ENCODE results near the gene ENPP4. TPM values are rescaled to one million over a fixed set of nuclear protein-coding genes. Genes with fewer than 3 reads are reported as not detected.

ENPP4 gene, protein sequence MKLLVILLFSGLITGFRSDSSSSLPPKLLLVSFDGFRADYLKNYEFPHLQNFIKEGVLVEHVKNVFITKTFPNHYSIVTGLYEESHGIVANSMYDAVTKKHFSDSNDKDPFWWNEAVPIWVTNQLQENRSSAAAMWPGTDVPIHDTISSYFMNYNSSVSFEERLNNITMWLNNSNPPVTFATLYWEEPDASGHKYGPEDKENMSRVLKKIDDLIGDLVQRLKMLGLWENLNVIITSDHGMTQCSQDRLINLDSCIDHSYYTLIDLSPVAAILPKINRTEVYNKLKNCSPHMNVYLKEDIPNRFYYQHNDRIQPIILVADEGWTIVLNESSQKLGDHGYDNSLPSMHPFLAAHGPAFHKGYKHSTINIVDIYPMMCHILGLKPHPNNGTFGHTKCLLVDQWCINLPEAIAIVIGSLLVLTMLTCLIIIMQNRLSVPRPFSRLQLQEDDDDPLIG
- total RNA-seq: 1 to 10 TPM; 5.1 to 5.4 TPM

DNA sequence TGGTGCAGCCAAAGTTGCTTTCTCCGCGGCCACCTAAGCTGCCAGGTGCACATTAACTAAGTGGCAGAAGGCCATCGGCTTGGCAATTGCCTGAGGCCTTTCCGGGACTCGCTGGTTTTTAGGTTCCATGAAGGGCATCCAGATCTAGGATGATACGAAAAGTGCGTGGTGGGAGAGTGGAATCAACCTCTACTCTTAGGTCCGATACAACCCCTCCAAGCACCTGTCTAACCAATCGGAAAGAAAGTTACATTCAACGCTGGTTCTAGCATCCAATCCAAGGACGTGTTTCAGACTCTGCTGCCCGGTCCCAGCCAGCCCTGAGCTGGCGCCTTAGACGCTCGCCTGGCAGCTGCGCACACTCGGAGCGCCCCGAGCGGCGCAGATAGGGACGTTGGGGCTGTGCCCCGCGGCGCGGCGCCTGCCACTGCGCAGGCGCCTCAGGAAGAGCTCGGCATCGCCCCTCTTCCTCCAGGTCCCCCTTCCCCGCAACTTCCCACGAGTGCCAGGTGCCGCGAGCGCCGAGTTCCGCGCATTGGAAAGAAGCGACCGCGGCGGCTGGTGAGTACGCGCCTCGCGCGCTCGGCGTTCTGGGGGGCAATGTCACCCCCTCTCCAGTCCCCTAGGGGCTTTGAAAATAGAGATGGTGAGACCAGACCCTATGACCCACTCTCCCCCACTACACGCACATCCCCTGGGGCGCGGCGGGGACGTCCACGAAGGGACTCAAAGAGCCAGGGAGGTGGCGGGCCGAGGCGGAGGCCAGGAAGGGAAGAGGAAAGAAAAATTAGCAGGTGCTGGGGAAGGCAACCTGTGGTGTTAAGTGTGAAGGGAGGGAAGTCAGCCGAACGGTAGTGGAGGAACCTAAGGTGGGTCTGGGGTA is at the start of gene ENPP4:
Gene ENPP4, plus strand, starts transcription at position 361 of the 883 bp plus-strand sequence. CDS start 9,595 bp downstream, outside the sequence.

DNA sequence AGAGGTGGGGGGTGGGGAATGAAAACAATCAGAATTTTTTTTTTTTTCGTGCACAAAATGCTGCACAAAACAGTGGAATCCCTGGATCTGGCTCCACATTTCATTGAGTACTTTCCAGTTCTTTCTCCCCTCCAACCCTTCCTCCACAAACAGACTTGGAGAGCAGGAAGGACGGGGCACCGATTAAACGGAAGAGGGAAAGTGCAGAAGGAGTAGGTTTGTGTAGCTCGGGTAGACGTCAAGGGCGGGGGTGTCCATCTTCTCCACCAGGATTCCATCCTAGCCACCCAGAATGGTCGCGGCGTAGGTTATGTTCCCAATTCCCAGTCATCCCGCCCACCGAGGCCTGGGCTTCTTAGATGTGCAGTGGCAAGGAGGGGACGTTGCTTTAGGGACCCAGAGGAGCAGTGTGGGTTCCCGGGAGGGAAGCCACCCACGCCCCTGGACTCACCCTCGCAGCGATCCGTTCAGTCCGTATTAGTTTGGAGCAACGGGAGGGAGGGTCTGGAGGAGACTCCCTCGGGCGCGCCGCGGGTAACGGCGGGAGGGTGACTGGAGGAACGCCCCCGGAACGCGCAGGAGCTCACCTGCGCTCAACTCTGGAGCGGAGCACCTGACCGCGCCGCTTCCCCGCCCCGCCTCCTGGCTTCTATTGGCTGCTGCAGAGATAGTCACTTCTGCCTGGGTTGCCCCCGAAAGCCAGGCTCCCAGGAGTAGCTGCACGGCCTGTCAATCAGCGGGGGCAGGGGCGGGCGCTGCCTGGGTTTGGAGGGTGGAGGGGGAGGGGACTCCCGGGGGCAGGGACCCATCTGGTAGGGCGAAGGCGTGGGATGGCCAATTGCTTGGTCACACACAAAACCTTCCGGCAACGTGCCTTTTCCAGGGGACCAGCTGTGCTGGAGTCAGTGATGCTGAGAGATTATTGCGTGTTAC is 40.8 kb downstream of the ENPP4 start, which contains the start of gene ENPP5:
Gene ENPP5, minus strand, starts transcription at position 624 of the 933 bp plus-strand sequence. CDS start 2,718 bp downstream, outside the sequence.

Other genes starting within 250 kb of the ENPP4 start
- 1 to 10 TPM; 4.5 to 5.4 TPM for gene CLIC5, start 114.1 kb upstream of the ENPP4 start, total RNA-seq
- under 1 TPM in 1 of 2 experiments, not detected in 1; 0.08 TPM for gene ENPP5, start 41.0 kb downstream of the ENPP4 start, total RNA-seq

Measured in activated naive CD4-positive, alpha-beta T cell treated with anti-CD3 and anti-CD28 coated beads, Interleukin-2, amount 10 ng/mL, durations not matched to agents 5 hours and 36 hours (primary cell).